B cell (primary cell): ENCODE results near the gene DSCAML1. TPM values are rescaled to one million over a fixed set of nuclear protein-coding genes. Genes with fewer than 3 reads are reported as not detected.

Source experiments
- ATAC-seq: fragments of 200-7000 bp; cut with Tn5 transposase; one replicate; pipeline ENCODE4 v1.10.0; 2021; ENCODE audit warnings: low read depth, mild to moderate bottlenecking, moderate number of reproducible peaks, moderate library complexity
- CTCF ChIA-PET: fragments of 350-600 bp; sonication (Branson Sonifier 250); formaldehyde crosslinking; loops from one replicate; lab custom pipeline; 2021; ENCODE audit warnings: antibody characterized with exemption, inconsistent platforms; lab: Charles Lee
- POLR2A ChIA-PET: fragments of 350-600 bp; sonication (Branson Sonifier 250); formaldehyde crosslinking; loops from one replicate; lab custom pipeline; 2021; ENCODE audit warnings: antibody characterized with exemption; lab: Charles Lee
- DNase-seq: peaks from one replicate; pipeline ENCODE4 v3.0.0; 2013
- H2AFZ ChIP-seq: 2 replicates; pipeline ENCODE4 v1.6.1; 2012; ENCODE audit warnings: mild to moderate bottlenecking, low read depth, low read length; ENCODE audit not compliant: insufficient read depth, poor library complexity, severe bottlenecking
- H3K27ac ChIP-seq, 2 donors: 1 replicate in 1 of 2; 2 replicates in 1 of 2; pipeline ENCODE4 v1.5.1; 2012 to 2013; ENCODE audit warnings: low read length in 2 of 2, mild to moderate bottlenecking in 2 of 2, moderate library complexity in 1 of 2
- H3K27me3 ChIP-seq, 4 experiments: fragments of 200-600 bp in 1 of 4; sonication (generic) in 1 of 4; replicated peaks in 1 of 4; 1 replicate in 2 of 4; 2 replicates in 2 of 4; pipeline versions ENCODE4 v1.6.1 to v1.7.0; 2013 to 2016; ENCODE audit warnings: low read length in 3 of 4, mild to moderate bottlenecking in 2 of 4, mixed read lengths in 1 of 4, moderate library complexity in 1 of 4; ENCODE audit not compliant: insufficient read depth in 4 of 4, control insufficient read depth in 3 of 4; ENCODE audit errors: control extremely low read depth in 1 of 4
- H3K36me3 ChIP-seq, 2 experiments: replicated peaks in 1 of 2; 1 replicate in 1 of 2; 2 replicates in 1 of 2; pipeline versions ENCODE4 v1.6.1 to v1.7.1; 2013; ENCODE audit warnings: low read length in 1 of 2; ENCODE audit not compliant: insufficient read depth in 2 of 2, control insufficient read depth in 1 of 2; ENCODE audit errors: control extremely low read depth in 1 of 2, extremely low read depth in 1 of 2
- H3K4me1 ChIP-seq, 2 donors: fragments of 200-600 bp in 1 of 2; sonication (generic) in 1 of 2; 1 replicate in 1 of 2; 2 replicates in 1 of 2; pipeline versions ENCODE4 v1.5.1 to v1.6.1; 2013 to 2017; ENCODE audit warnings: low read length in 2 of 2; ENCODE audit not compliant: control insufficient read depth in 2 of 2, insufficient read depth in 2 of 2
- H3K4me2 ChIP-seq: replicated peaks from 2 replicates; pipeline ENCODE3; 2012; ENCODE audit warnings: mild to moderate bottlenecking, low read depth, low read length; ENCODE audit not compliant: poor library complexity, severe bottlenecking
- H3K4me3 ChIP-seq, 5 experiments: fragments of 200-600 bp in 1 of 5; sonication (generic) in 1 of 5; 1 replicate in 3 of 5; 2 replicates in 2 of 5; pipeline versions ENCODE4 v1.5.1 to v1.7.0; 2011 to 2016; ENCODE audit warnings: low read length in 4 of 5, mild to moderate bottlenecking in 4 of 5, low read depth in 2 of 5, control low read depth in 1 of 5, moderate library complexity in 1 of 5; ENCODE audit not compliant: insufficient read depth in 1 of 5; ENCODE audit errors: control extremely low read depth in 1 of 5, extremely low read depth in 1 of 5
- H3K79me2 ChIP-seq: fragments of 200-600 bp; sonication (generic); one replicate; pipeline ENCODE4 v1.6.0; 2016; ENCODE audit warnings: low read length; ENCODE audit not compliant: control insufficient read depth, insufficient read depth
- H3K9ac ChIP-seq: fragments of 200-600 bp; sonication (generic); 2 replicates; pipeline ENCODE4 v1.6.1; 2017; ENCODE audit warnings: mild to moderate bottlenecking, low read length, moderate library complexity
- H3K9me3 ChIP-seq, 3 donors: one replicate each; pipeline versions ENCODE4 v1.6.1 to v1.7.1; 2013; ENCODE audit warnings: low read length in 2 of 3; ENCODE audit not compliant: control insufficient read depth in 2 of 3, insufficient read depth in 1 of 3; ENCODE audit errors: control extremely low read depth in 1 of 3
- H4K20me1 ChIP-seq: 2 replicates; pipeline ENCODE4 v1.6.0; 2012; ENCODE audit warnings: mild to moderate bottlenecking, low read length; ENCODE audit not compliant: insufficient read depth, control insufficient read depth, poor library complexity, severe bottlenecking
- H3K27ac Mint-ChIP-seq: one replicate; pipeline ENCODE4 v1.8.0; 2021; ENCODE audit warnings: mixed read lengths
- H3K27me3 Mint-ChIP-seq: one replicate; pipeline ENCODE4 v1.8.0; 2021; ENCODE audit warnings: mixed read lengths
- H3K4me1 Mint-ChIP-seq: one replicate; pipeline ENCODE4 v1.8.0; 2021; ENCODE audit warnings: mixed read lengths
- H3K4me3 Mint-ChIP-seq: one replicate; pipeline ENCODE4 v1.8.0; 2021; ENCODE audit warnings: mixed read lengths
- H3K9me3 Mint-ChIP-seq: one replicate; pipeline ENCODE4 v1.8.0; 2022; ENCODE audit warnings: mixed read lengths; ENCODE audit not compliant: insufficient read depth
- CTCF ChIP-seq: fragments of 200-600 bp; IDR thresholded peaks from one replicate; pipeline ENCODE4 v1.8.0; 2022; ENCODE audit warnings: antibody characterized with exemption, mild to moderate bottlenecking
- EZH2 ChIP-seq: IDR thresholded peaks from 2 replicates; pipeline ENCODE4 v1.6.1; 2012; ENCODE audit warnings: borderline replicate concordance, low read depth, mild to moderate bottlenecking, moderate library complexity, low read length; ENCODE audit not compliant: insufficient read depth, poor library complexity, severe bottlenecking
- WGBS: methylation state at CpG from one replicate; pipeline ENCODE4 v1.1.5; 2013; ENCODE audit warnings: missing lambda C conversion rate; ENCODE audit not compliant: insufficient coverage; 5-methylcytosine and 5-hydroxymethylcytosine counted together
- intact Hi-C: fragments of 100-400 bp; cut with micrococcal nuclease; formaldehyde crosslinking; loops from one replicate; pipeline ENCODE4 v1.10.0; 2022
- polyA plus RNA-seq: library from polyadenylated mRNA; depleted of rRNA; stranded (reverse); fragments of >200 nt; gene quantifications from 2 replicates; pipeline ENCODE4 v1.2.3, GENCODE V29; 2012
- total RNA-seq, 2 donors: library from RNA; stranded (reverse); fragments of 120-200 nt in 1 of 2; gene quantifications; 1 replicate in 1 of 2; 2 replicates in 1 of 2; pipeline versions ENCODE4 v1.2.3 to v1.2.4, GENCODE V29; 2013 to 2022

Gene DSCAML1
- total and polyA plus RNA-seq, 2 donors (not counting 1 experiment from before 2014, with no cell fraction given), result 1.2 to 6.2 TPM

GRCh38 chr11:117453886-117454563 is 343.0 kb downstream of the DSCAML1 start:
- Histone ChIP-seq H3K36me3 (no peaks in the 10 kb centered on the region), H4K20me1 (no peaks in the 10 kb centered on the region), H3K79me2 (no peaks in the 10 kb centered on the region), H2AFZ (no peak overlapping the region), H3K27me3 (peaks cover 0 to 3% (median 0%) of the 10 kb centered on the region in 4 experiments), H3K4me3 (no peak overlapping the region), H3K4me1 (no peaks in the 10 kb centered on the region), H3K27ac (no peak overlapping the region), H3K4me2 (no peak overlapping the region), H3K9ac (no peak overlapping the region), H3K9me3 (peaks cover 0 to 9% (median 2%) of the 10 kb centered on the region in 3 donors)
- H3K9me3 Mint-ChIP-seq, result peaks cover 7% of the 10 kb centered on the region
- POLR2A ChIA-PET, result no interaction called here
- H3K4me3 Mint-ChIP-seq, result no peak overlapping the region
- H3K27me3 Mint-ChIP-seq, result peaks cover 8% of the 10 kb centered on the region
- H3K27ac Mint-ChIP-seq, result no peak overlapping the region
- TF ChIP-seq CTCF, result no peak
- TF ChIP-seq EZH2, result no peak
- CTCF ChIA-PET, result no interaction called here
- peaks cover 3% of the 10 kb centered on the region for H3K4me1 Mint-ChIP-seq
- DNase-seq (no peak), ATAC-seq (no peak)
- intact Hi-C loops, result no loop called here
- 81% methylated on average over 3 of the region's 6 CpGs for WGBS

- intact Hi-C loops, result no loop called here
- H4K20me1 ChIP-seq, result no peaks in the 10 kb centered on the region
- H3K9ac ChIP-seq, result no peak overlapping the region
- no peaks in the 10 kb centered on the region for H3K36me3 ChIP-seq
- H3K4me2 ChIP-seq, result no peak overlapping the region
- no peak overlapping the region for H3K4me3 ChIP-seq
- Mint-ChIP-seq H3K4me1 (no peaks in the 10 kb centered on the region), H3K27ac (no peak overlapping the region), H3K9me3 (peaks cover 6% of the 10 kb centered on the region), H3K27me3 (peaks cover 16% of the 10 kb centered on the region), H3K4me3 (no peak overlapping the region)
- H3K4me1 ChIP-seq, result no peaks in the 10 kb centered on the region
- H2AFZ ChIP-seq, result no peak overlapping the region
- TF ChIP-seq EZH2 (no peak), CTCF (no peak)
- ATAC-seq (no peak), DNase-seq (no peak)
- POLR2A ChIA-PET, result no interaction called here
- WGBS, result 93% methylated on average over 9 of the region's 9 CpGs
- peaks cover 0 to 9% (median 2%) of the 10 kb centered on the region in 3 donors for H3K9me3 ChIP-seq
- CTCF ChIA-PET, result no interaction called here
- H3K27me3 ChIP-seq, result peaks cover 0 to 10% (median 0%) of the 10 kb centered on the region in 4 experiments
- no peaks in the 10 kb centered on the region for H3K79me2 ChIP-seq
- H3K27ac ChIP-seq, result no peak overlapping the region
These were observed 347.8 kb downstream of the DSCAML1 start for GRCh38 chr11:117449111-117449693.
